Mesendoderm (in vitro differentiated cells): ENCODE data around the gene ZNF607. TPM values are rescaled to one million over a fixed set of nuclear protein-coding genes. Genes with fewer than 3 reads are reported as not detected.

Experiments used
- small RNA-seq: library from polyadenylated mRNA; stranded (forward); fragments of <200 nt; extraction: miRNeasy Mini kit (QIAGEN cat#:217004); gene quantifications from one replicate; pipeline ENCODE3, GENCODE V24; 2013; ENCODE audit not compliant: insufficient read depth

ZNF607 gene

Small RNA genes within 50 kb of the gene (small RNA-seq; reads per million reads assigned to genes)
- not detected for gene SELENOKP1
